ENCODE results near the gene LDHD. TPM values are rescaled to one million over a fixed set of nuclear protein-coding genes. Genes with fewer than 3 reads are reported as not detected.

Gene LDHD
- total RNA-seq: under 1 TPM in 1 of 2 experiments, not detected in 1; 0.21 TPM

- ChIA-PET CTCF (no interaction called here), POLR2A (no interaction called here)
- intact Hi-C loops (cut with DNase I, micrococcal nuclease): loop anchor here in 1 of 2 experiments (10.0 kb wide), 1 partner anchor 411 kb away; the partner anchor contains the start of gene MLKL
- DNase-seq (no peak), ATAC-seq (no peak)
- no peak within 1 kb of the TSS for H3K27ac Mint-ChIP-seq
- peaks cover under 1% of the 10 kb centered on the region for H3K9me3 Mint-ChIP-seq (ENCODE audit: low read depth)
- H3K4me3 Mint-ChIP-seq: no peak within 1 kb of the TSS
- H3K27me3 Mint-ChIP-seq: peaks cover 6% of the 10 kb centered on the region
- peaks cover 14% of the 10 kb centered on the region for H3K4me1 Mint-ChIP-seq
- no peaks in the 10 kb centered on the region for H3K36me3 Mint-ChIP-seq (ENCODE audit: low read depth)
These were observed at the start of gene LDHD for GRCh38 chr16:75116081-75116910. Gene LDHD (minus strand): TSS chr16:75116780. CDS start chr16:75116720, 60 bp downstream.

- CTCF ChIA-PET: no interaction called here
These were observed 43.8 kb upstream of the LDHD start for GRCh38 chr16:75160386-75160785.

GRCh38 chr16:75152635-75153034 is 36.1 kb upstream of the LDHD start:
- intact Hi-C loops (cut with DNase I, micrococcal nuclease): no loop called here
- Mint-ChIP-seq H3K4me1 (peaks cover 29% of the 10 kb centered on the region), H3K27me3 (no peaks in the 10 kb centered on the region), H3K36me3 (ENCODE audit: low read depth) (peaks cover 45% of the 10 kb centered on the region), H3K4me3 (no peak overlapping the region), H3K9me3 (ENCODE audit: low read depth) (peaks cover 21% of the 10 kb centered on the region), H3K27ac (no peak overlapping the region)
- ChIA-PET CTCF (no interaction called here), POLR2A (interaction anchor here (0.7 kb wide), 1 partner anchor 43 kb away, joined by 6 read pairs; no protein-coding TSS in a partner anchor)
- DNase-seq (no peak), ATAC-seq (no peak)

More at GRCh38 chr16:75160386-75160785, 43.8 kb upstream of the LDHD start:
- intact Hi-C loops (cut with DNase I, micrococcal nuclease): no loop called here
- no peaks in the 10 kb centered on the region for H3K4me1 Mint-ChIP-seq
- H3K27ac Mint-ChIP-seq: no peak overlapping the region
- no peaks in the 10 kb centered on the region for H3K27me3 Mint-ChIP-seq
- peaks cover 5% of the 10 kb centered on the region for H3K9me3 Mint-ChIP-seq (ENCODE audit: low read depth)
- ATAC-seq: no peak
- H3K36me3 Mint-ChIP-seq (ENCODE audit: low read depth): peaks cover 49% of the 10 kb centered on the region
- no peak overlapping the region for H3K4me3 Mint-ChIP-seq
- POLR2A ChIA-PET: no interaction called here
- no peak for DNase-seq

GRCh38 chr16:75151798-75152197 is 35.2 kb upstream of the LDHD start:
- H3K36me3 Mint-ChIP-seq (ENCODE audit: low read depth): peaks cover 42% of the 10 kb centered on the region
- DNase-seq: no peak

GRCh38 chr16:75148311-75149195 is 32.0 kb upstream of the LDHD start, which contains the start of gene ZFP1:
Gene ZFP1 (plus strand): TSS chr16:75148524. CDS start chr16:75152952, 4,428 bp downstream.
- CTCF ChIA-PET: interaction anchor here (0.6 to 1.8 kb wide), 2 partner anchors 37 to 698 kb away, joined by 3 to 8 read pairs; no protein-coding TSS in a partner anchor
- H3K4me3 Mint-ChIP-seq: peak within 1 kb of the TSS; percentile 88
- H3K27me3 Mint-ChIP-seq: no peaks in the 10 kb centered on the region
- peaks cover 32% of the 10 kb centered on the region for H3K4me1 Mint-ChIP-seq
- H3K36me3 Mint-ChIP-seq (ENCODE audit: low read depth): peaks cover 31% of the 10 kb centered on the region
- DNase-seq: peak; percentile 97
- H3K27ac Mint-ChIP-seq: peak within 1 kb of the TSS; percentile 88
- POLR2A ChIA-PET: no interaction called here
- intact Hi-C loops (cut with DNase I, micrococcal nuclease): loop anchor here (1.0 to 10.0 kb wide), 16 partner anchors 37 to 854 kb away; partner anchors contain the start of genes WDR59 (in 2 of the 2), ADAT1 (in 1 of the 2), CFDP1 (in 1 of the 2) and GABARAPL2 (in 1 of the 2)
- peak; percentile 93 for ATAC-seq
- peaks cover 21% of the 10 kb centered on the region for H3K9me3 Mint-ChIP-seq (ENCODE audit: low read depth)

More at GRCh38 chr16:75151798-75152197, 35.2 kb upstream of the LDHD start:
- H3K27me3 Mint-ChIP-seq: no peaks in the 10 kb centered on the region
- ChIA-PET POLR2A (interaction anchor here (0.7 kb wide), 1 partner anchor 43 kb away, joined by 6 read pairs; no protein-coding TSS in a partner anchor), CTCF (no interaction called here)
- H3K9me3 Mint-ChIP-seq (ENCODE audit: low read depth): peaks cover 21% of the 10 kb centered on the region
- H3K4me3 Mint-ChIP-seq: no peak overlapping the region
- H3K4me1 Mint-ChIP-seq: peaks cover 32% of the 10 kb centered on the region
- ATAC-seq: no peak
- H3K27ac Mint-ChIP-seq: no peak overlapping the region
- intact Hi-C loops (cut with DNase I, micrococcal nuclease): no loop called here

GRCh38 chr16:75147968-75148310 is 31.4 kb upstream of the LDHD start:
- Mint-ChIP-seq H3K4me3 (peak overlapping the region; percentile 88), H3K36me3 (ENCODE audit: low read depth) (peaks cover 27% of the 10 kb centered on the region), H3K9me3 (ENCODE audit: low read depth) (peaks cover 19% of the 10 kb centered on the region), H3K27ac (peak overlapping the region; percentile 73), H3K4me1 (peaks cover 32% of the 10 kb centered on the region), H3K27me3 (no peaks in the 10 kb centered on the region)
- intact Hi-C loops (cut with DNase I, micrococcal nuclease): loop anchor here (1.0 to 10.0 kb wide), 16 partner anchors 37 to 853 kb away; partner anchors contain the start of genes WDR59 (in 2 of the 2), ADAT1 (in 1 of the 2), CFDP1 (in 1 of the 2) and GABARAPL2 (in 1 of the 2)
- ChIA-PET CTCF (interaction anchor here (0.6 to 1.8 kb wide), 2 partner anchors 36 to 698 kb away, joined by 3 to 8 read pairs; no protein-coding TSS in a partner anchor), POLR2A (no interaction called here)
- ATAC-seq (no peak), DNase-seq (no peak)

GRCh38 chr16:75143941-75144340 is 27.4 kb upstream of the LDHD start:
- ATAC-seq (no peak), DNase-seq (no peak)
- no peak overlapping the region for H3K4me3 Mint-ChIP-seq
- H3K4me1 Mint-ChIP-seq: peaks cover 6% of the 10 kb centered on the region
- H3K27me3 Mint-ChIP-seq: no peaks in the 10 kb centered on the region
- no peak overlapping the region for H3K27ac Mint-ChIP-seq
- peaks cover 1% of the 10 kb centered on the region for H3K36me3 Mint-ChIP-seq (ENCODE audit: low read depth)
- H3K9me3 Mint-ChIP-seq (ENCODE audit: low read depth): no peaks in the 10 kb centered on the region
- ChIA-PET POLR2A (no interaction called here), CTCF (no interaction called here)
- intact Hi-C loops (cut with DNase I, micrococcal nuclease): loop anchor here in 1 of 2 experiments (10.0 kb wide), 2 partner anchors 329 to 849 kb away; partner anchors contain the start of gene PSMD7

GRCh38 chr16:75139498-75139897 is 22.9 kb upstream of the LDHD start:
- Mint-ChIP-seq H3K4me1 (peaks cover 6% of the 10 kb centered on the region), H3K36me3 (ENCODE audit: low read depth) (no peaks in the 10 kb centered on the region), H3K27me3 (peaks cover 6% of the 10 kb centered on the region), H3K4me3 (no peak overlapping the region), H3K27ac (no peak overlapping the region), H3K9me3 (ENCODE audit: low read depth) (no peaks in the 10 kb centered on the region)
- intact Hi-C loops (cut with DNase I, micrococcal nuclease): no loop called here
- ATAC-seq (no peak), DNase-seq (no peak)
- ChIA-PET POLR2A (no interaction called here), CTCF (interaction anchor here (0.6 to 1.6 kb wide), 2 partner anchors 28 to 142 kb away, joined by 3 to 5 read pairs; no protein-coding TSS in a partner anchor)

- CTCF ChIA-PET: interaction anchor here (1.6 kb wide), 1 partner anchor 27 kb away, joined by 5 read pairs; no protein-coding TSS in a partner anchor
- intact Hi-C loops (cut with DNase I, micrococcal nuclease): no loop called here
- DNase-seq: peak; percentile 24
- no peaks in the 10 kb centered on the region for H3K36me3 Mint-ChIP-seq (ENCODE audit: low read depth)
- no peak overlapping the region for H3K27ac Mint-ChIP-seq
- H3K27me3 Mint-ChIP-seq: peaks cover 6% of the 10 kb centered on the region
- no peaks in the 10 kb centered on the region for H3K9me3 Mint-ChIP-seq (ENCODE audit: low read depth)
- ATAC-seq: no peak
- peaks cover 6% of the 10 kb centered on the region for H3K4me1 Mint-ChIP-seq
- POLR2A ChIA-PET: no interaction called here
- no peak overlapping the region for H3K4me3 Mint-ChIP-seq
These were observed 22.1 kb upstream of the LDHD start for GRCh38 chr16:75138636-75139035.

- peaks cover 6% of the 10 kb centered on the region for H3K27me3 Mint-ChIP-seq
- ChIA-PET POLR2A (no interaction called here), CTCF (interaction anchor here (1.2 to 1.6 kb wide), 2 partner anchors 27 to 140 kb away, joined by 4 to 5 read pairs; no protein-coding TSS in a partner anchor)
- DNase-seq (no peak), ATAC-seq (no peak)
- H3K27ac Mint-ChIP-seq: no peak overlapping the region
- H3K4me1 Mint-ChIP-seq: peaks cover 6% of the 10 kb centered on the region
- intact Hi-C loops (cut with DNase I, micrococcal nuclease): no loop called here
- no peaks in the 10 kb centered on the region for H3K9me3 Mint-ChIP-seq (ENCODE audit: low read depth)
- no peak overlapping the region for H3K4me3 Mint-ChIP-seq
- H3K36me3 Mint-ChIP-seq (ENCODE audit: low read depth): no peaks in the 10 kb centered on the region
These were observed 21.7 kb upstream of the LDHD start for GRCh38 chr16:75138233-75138632.

GRCh38 chr16:75131081-75131480 is 14.5 kb upstream of the LDHD start:
- Mint-ChIP-seq H3K4me3 (no peak overlapping the region), H3K4me1 (peaks cover 11% of the 10 kb centered on the region), H3K36me3 (ENCODE audit: low read depth) (no peaks in the 10 kb centered on the region), H3K9me3 (ENCODE audit: low read depth) (no peaks in the 10 kb centered on the region), H3K27me3 (peaks cover 5% of the 10 kb centered on the region), H3K27ac (peak overlapping the region; percentile 5)
- DNase-seq (no peak), ATAC-seq (no peak)
- intact Hi-C loops (cut with DNase I, micrococcal nuclease): no loop called here
- POLR2A ChIA-PET: no interaction called here
- CTCF ChIA-PET: interaction anchor here (0.7 to 1.3 kb wide), 4 partner anchors 20 to 161 kb away, joined by 3 to 7 read pairs (median 4); no protein-coding TSS in a partner anchor
